Chondrocyte (in vitro differentiated cells): ENCODE results near the gene COA5. TPM values are rescaled to one million over a fixed set of nuclear protein-coding genes. Genes with fewer than 3 reads are reported as not detected.

Source experiments
- DNase-seq: peaks from one replicate; pipeline ENCODE4 v3.0.0; 2021; ENCODE audit warnings: mixed read lengths, low spot score
- H3K27ac Mint-ChIP-seq: one replicate; pipeline ENCODE4 v1.8.0; 2021; ENCODE audit warnings: mild to moderate bottlenecking, moderate library complexity, mixed read lengths; ENCODE audit not compliant: unreplicated experiment
- H3K27me3 Mint-ChIP-seq: 2 replicates; pipeline ENCODE4 v1.8.0; 2021; ENCODE audit warnings: low read depth, mixed read lengths
- H3K36me3 Mint-ChIP-seq: 2 replicates; pipeline ENCODE4 v1.8.0; 2021; ENCODE audit warnings: low read depth, mixed read lengths
- H3K4me1 Mint-ChIP-seq: 2 replicates; pipeline ENCODE4 v1.8.0; 2021; ENCODE audit warnings: low read depth, mild to moderate bottlenecking, mixed read lengths
- H3K4me3 Mint-ChIP-seq: one replicate; pipeline ENCODE4 v1.8.0; 2021; ENCODE audit warnings: mild to moderate bottlenecking, moderate library complexity, mixed read lengths; ENCODE audit not compliant: unreplicated experiment
- H3K9me3 Mint-ChIP-seq: 2 replicates; pipeline ENCODE4 v1.8.0; 2021; ENCODE audit warnings: low read depth, mixed read lengths
- total RNA-seq: library from RNA; stranded (reverse); gene quantifications from 3 replicates; pipeline ENCODE4 v1.2.1, GENCODE V29; 2021
- TF ChIP-seq, protein P1 (sequence below): fragments of 200-600 bp; sonication (generic); IDR thresholded peaks from 2 replicates; pipeline ENCODE4 v1.5.0; 2021; ENCODE audit warnings: antibody characterized with exemption, mild to moderate bottlenecking, moderate library complexity

COA5 gene
- total RNA-seq, 1 donor from 2014 or later, result 16.7 TPM

DNA sequence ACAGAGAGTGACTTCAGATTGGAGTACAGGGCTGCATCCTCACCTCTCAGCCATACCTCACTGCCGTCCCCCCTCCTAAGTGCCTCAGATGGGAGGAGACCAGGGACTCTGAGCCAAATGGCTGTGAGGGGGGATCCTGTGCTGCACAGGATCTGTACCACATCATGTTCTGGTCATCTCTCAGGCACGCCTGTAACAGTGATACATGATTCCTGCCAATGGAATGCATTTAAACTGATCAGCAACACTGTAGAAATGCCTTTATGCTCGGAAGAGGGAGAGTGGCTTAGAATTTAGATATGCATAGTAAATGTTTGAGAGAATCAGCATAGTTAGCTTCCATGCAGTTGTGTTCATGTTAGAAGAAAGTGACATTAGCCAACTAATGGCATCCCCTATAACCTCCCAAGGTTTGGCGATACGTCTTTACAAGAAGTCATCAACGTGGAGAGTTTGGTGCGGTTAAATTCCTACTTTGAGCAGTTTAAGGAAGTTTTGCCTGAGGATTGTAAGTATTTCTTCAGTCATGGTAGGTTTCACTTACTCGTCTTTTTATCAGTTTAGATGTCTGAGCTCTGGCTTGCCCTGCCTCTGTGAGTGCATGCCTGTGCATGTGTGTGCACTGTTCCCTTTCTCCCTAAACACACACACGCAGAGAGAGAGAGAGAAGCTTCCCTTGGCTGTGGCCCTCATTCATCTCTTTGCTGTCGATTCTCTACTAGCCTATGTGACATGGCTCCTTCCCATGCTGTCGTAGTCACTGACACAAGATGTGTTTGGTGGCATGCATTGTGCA lies 40.0 kb downstream of the COA5 start:
- TF ChIP-seq, protein P1, sequence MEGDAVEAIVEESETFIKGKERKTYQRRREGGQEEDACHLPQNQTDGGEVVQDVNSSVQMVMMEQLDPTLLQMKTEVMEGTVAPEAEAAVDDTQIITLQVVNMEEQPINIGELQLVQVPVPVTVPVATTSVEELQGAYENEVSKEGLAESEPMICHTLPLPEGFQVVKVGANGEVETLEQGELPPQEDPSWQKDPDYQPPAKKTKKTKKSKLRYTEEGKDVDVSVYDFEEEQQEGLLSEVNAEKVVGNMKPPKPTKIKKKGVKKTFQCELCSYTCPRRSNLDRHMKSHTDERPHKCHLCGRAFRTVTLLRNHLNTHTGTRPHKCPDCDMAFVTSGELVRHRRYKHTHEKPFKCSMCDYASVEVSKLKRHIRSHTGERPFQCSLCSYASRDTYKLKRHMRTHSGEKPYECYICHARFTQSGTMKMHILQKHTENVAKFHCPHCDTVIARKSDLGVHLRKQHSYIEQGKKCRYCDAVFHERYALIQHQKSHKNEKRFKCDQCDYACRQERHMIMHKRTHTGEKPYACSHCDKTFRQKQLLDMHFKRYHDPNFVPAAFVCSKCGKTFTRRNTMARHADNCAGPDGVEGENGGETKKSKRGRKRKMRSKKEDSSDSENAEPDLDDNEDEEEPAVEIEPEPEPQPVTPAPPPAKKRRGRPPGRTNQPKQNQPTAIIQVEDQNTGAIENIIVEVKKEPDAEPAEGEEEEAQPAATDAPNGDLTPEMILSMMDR, result no peak
- Mint-ChIP-seq H3K27ac (no peak overlapping the region), H3K36me3 (peaks cover 30% of the 10 kb centered on the region), H3K4me1 (no peaks in the 10 kb centered on the region), H3K9me3 (no peaks in the 10 kb centered on the region), H3K4me3 (no peak overlapping the region), H3K27me3 (no peaks in the 10 kb centered on the region)
- no peak for DNase-seq

DNA sequence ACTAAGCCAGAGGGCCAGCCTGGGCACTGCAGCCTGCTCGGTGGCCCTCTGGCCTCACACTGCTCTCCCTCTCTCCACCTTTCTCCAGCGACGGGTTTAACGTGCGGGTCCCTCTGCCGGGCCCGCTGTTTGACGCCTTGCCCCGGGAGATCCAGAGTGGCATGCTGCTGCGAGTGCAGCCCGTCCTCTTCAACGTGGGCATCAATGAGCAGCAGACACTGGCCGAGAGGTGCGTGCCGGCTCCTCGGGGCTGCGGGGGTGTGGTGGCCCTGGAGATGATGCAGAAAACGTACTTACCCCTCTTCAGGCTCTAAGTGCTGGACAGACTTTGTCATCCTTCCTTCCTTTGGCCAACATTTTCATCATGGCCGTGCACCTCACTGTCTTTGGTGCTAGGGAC lies 42.4 kb downstream of the COA5 start:
- TF ChIP-seq, protein P1, result no peak
- Mint-ChIP-seq H3K36me3 (peaks cover 30% of the 10 kb centered on the region), H3K4me3 (no peak overlapping the region), H3K4me1 (peaks cover 22% of the 10 kb centered on the region), H3K9me3 (no peaks in the 10 kb centered on the region), H3K27me3 (no peaks in the 10 kb centered on the region), H3K27ac (no peak overlapping the region)
- DNase-seq, result no peak

DNA sequence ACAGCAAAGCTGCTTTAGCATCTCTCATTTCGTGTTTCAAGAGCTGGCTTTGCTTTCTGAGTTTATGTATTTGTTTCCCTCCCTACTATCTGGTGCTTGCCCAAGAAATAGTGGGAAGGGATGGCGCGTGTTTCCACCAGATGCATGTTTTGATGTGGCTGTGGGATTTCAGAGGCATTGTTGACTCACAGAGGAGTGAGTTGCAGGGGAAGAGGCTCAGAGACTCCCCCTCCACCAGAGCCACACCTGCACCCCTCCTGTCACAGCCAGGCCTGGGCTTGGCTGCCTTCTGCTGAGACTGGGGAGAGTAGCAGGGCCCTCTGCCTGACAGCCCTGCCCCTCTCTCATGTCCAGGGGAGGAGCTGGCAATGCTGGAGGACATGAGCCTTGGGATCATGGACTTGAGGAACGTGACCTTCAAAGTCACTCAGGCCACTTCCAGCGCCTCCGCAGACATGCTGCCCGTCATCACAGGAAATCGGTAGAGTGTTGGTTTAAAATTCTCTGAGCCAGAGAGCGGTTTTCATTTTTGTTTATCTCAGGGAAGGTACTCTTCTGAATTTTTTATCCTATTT lies 42.9 kb downstream of the COA5 start:
- TF ChIP-seq, protein P1, result no peak
- H3K36me3 Mint-ChIP-seq, result peaks cover 28% of the 10 kb centered on the region

DNA sequence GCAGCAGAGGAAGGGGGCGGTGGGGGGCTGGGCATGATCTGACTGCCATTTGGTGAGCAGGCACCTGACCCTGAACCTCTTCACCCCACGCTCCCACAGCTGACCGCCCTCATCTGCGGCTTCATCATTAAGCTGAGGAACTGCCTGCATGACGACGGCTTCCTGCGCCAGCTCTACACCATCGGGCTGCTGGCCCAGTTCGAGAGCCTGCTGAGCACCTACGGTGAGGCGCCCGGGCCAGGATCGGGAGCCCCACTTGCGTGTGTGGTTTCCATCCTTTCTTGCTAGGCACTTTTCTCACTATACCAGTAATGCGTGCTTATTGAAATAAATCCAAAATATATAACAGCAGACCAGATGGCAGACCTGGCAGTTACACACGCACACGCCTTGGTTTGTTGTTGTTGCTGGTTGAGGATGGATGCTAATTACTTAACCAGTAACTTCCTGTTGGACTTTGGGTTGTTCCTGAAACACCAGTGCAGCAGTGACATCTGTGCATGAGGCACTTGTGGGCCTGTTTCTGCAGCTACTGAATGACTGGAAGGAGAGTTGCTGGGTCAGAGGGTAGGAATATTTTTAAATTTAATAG lies 43.7 kb downstream of the COA5 start:
- DNase-seq, result no peak
- peaks cover 22% of the 10 kb centered on the region for H3K36me3 Mint-ChIP-seq
- no peak overlapping the region for H3K4me3 Mint-ChIP-seq
- H3K9me3 Mint-ChIP-seq, result no peaks in the 10 kb centered on the region
- TF ChIP-seq, protein P1, result no peak
- H3K4me1 Mint-ChIP-seq, result peaks cover 35% of the 10 kb centered on the region
- H3K27me3 Mint-ChIP-seq, result no peaks in the 10 kb centered on the region
- no peak overlapping the region for H3K27ac Mint-ChIP-seq

More for the DNA sequence above, 42.9 kb downstream of the COA5 start:
- Mint-ChIP-seq H3K4me3 (no peak overlapping the region), H3K9me3 (no peaks in the 10 kb centered on the region), H3K27ac (no peak overlapping the region), H3K4me1 (peaks cover 28% of the 10 kb centered on the region), H3K27me3 (no peaks in the 10 kb centered on the region)
- no peak for DNase-seq

- H3K4me3 Mint-ChIP-seq, result no peak overlapping the region
These were observed 44.9 kb downstream of the COA5 start for GRCh38 chr2:98563394-98563793.

More at GRCh38 chr2:98563394-98563793, 44.9 kb downstream of the COA5 start:
- Mint-ChIP-seq H3K9me3 (no peaks in the 10 kb centered on the region), H3K27me3 (no peaks in the 10 kb centered on the region), H3K27ac (no peak overlapping the region), H3K4me1 (peaks cover 43% of the 10 kb centered on the region), H3K36me3 (peaks cover 16% of the 10 kb centered on the region)
- DNase-seq, result no peak
- TF ChIP-seq, protein P1, result no peak
